GM18526 (cell line): ENCODE results near the gene CBX4.
A peak's percentile ranks its signal among the peaks of the same experiment; 100 is the strongest.

Source experiments
- POLR2A ChIP-seq: IDR thresholded peaks from 3 replicates; pipeline ENCODE4 v1.6.1; 2011; ENCODE audit not compliant: insufficient read length; ENCODE audit errors: extremely low read depth

The CBX4 gene

DNA sequence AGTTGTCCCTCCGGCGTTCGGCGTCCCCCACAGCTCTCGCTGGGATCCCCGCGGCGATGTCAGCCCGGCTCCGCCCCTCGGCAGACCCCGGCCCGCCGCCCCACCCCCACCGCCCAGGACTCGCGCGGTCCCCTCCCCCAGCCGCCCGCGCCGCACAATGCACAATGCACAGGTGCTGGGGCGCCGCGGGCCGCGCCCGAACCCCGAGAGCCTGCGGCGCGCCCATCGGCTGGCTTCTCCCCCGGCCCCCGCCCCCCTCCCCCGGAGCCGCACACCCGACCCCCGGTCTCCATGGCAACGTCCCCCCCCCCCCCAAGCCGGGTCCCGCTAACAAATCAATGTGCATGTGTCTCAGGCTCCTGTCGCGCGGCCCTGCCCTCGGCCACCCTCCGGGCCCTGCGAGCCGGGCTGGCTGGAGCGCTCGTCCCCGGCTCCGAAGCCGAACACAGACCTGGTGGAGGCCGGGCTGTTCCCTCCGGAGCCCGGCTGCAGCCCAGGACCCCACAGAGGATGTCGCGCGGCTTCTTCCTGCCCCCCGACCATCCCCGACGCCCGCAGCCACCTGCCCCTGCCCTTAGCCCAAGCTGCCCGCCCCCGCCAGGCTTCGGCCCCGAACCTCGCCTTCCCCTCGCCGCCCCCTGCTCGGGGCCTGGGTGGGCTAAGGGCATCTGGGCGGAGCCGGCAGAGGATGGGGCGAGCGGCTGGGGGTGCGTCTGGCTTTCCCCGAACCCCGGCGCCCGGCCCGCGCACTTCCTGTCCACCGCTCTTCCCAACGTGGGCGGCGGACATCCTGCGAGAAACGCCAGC is 41.5 kb downstream of the CBX4 start:
- TF ChIP-seq POLR2A, result no peak

DNA sequence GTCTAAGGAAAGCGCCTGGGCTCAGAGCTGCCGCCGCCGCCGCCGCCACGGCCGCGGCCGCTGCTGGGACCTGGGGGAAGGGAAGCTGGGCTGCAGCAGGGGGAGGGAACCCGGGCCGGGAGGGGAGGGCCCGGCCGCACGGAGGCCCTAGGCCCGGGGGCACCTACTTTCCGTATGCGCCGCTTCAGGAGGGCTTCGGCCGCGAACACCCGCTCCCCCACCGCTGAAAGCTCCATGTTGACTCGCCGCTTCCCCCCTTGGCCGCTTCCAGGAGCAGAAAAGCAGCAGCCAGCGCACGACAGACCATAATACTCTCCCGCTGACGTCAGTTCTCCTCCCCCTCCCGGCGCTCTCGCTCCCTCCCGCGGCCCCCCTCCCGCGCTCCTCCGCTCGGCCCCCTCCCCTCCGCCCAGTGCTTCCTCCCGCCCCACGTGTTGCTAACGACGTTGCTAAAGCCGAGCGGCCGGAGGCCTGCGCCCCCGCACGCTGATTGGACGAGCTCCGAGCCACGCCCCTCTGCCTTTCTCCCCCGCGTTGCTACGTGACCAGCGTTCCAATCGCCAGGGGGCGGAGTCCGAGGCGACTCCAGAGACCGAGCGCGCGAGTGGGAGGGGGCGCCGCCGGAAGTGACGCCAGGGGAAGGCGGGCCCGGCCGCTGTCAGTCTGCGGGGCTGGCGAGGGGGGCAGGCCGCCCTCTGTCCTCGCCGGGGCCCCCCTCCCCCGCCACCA is 42.3 kb downstream of the CBX4 start, which contains the start of gene CBX8:
TSS of gene CBX8 (minus strand) at position 315 of the 729 bp plus-strand sequence. CDS start at position 236, 79 bp downstream.
- TF ChIP-seq POLR2A, result peak; percentile 54

DNA sequence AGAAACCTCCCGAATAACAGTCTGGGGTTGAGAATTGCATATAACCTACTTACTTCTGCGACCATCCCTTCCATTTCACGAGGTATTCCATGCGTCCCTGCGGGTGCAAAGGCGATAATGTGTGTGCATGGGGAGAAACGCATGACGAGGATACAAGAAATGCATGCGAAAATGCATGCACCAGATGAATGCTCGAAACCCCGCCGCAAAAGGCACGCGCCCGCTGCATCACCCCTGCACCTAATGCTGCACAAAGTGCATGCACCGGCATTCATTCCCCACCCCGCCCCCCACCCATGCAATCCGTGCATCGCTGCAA is 42.8 kb downstream of the CBX4 start:
- TF ChIP-seq POLR2A, result no peak

DNA sequence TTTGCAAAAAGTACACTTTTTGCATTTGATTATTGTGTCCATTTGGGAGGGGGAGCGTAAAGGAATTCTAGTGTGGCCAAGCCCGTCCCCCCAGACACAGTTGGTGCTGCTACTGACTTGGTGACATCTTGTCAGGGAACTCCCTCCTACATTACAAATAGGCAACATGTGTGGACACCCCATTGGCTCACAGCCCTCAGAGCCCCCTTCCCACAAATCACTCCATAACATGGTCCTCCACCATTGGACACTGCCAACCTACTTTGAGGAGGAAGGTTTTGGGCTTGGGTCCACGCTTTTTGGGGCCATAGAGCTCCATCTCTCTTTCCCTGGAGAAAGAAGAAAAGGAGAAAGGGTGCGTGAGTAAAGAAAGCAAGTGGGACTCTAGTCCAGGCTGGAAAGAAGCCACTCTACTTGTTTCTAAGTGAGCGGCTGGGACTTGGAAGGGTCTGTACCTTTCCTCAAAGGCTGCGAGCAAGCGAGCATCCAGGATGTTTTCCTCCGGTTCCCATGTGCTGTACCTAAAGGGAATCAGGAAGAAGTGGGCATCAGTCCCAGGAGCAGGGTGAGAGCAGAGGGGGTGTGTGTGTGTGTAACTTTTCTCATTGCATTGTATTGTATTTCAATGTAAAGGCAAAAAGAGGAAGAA is 43.3 kb downstream of the CBX4 start:
- TF ChIP-seq POLR2A, result no peak

DNA sequence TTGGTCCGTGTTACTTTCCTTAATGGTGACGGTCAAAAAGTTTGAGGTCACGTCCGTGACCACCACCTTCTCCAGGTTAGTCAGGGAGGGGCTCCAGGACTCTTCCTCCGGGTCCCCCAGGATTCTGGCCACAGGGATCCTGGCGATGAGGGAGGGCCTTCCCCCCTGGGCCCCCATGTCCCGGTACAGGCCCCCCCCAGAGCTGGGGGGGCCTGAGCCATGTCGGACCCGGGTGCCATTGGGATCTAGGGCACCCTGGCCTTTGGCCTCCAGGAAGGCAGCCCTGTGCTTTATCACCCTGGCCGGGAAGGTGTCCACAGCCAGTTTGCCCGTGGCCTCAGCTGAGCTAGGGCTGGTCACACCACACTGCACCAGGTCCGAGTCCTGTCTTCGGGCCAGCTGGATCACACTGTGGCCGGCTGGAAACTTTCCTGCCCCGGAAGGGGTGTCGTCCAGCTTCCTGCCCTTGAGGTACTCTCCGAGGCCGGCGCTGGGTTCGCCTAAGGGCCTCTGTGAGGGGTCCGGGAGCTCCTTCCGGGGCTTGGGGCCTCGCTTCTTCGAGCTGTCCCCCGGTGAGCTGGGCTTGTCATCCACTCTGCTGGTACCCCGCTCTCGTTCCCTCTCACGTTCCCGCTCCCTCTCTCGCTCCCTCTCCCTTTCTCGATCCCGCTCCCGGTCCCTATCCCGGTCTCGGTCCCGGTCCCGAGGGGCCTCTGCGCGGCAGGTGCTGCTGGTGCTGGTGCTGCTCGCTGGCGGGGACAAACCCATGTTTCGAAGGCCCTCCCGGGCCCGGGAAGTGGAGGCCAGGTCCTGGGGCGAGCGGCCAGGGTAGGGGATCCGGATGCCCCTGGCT is 44.4 kb downstream of the CBX4 start:
- TF ChIP-seq POLR2A, result no peak

DNA sequence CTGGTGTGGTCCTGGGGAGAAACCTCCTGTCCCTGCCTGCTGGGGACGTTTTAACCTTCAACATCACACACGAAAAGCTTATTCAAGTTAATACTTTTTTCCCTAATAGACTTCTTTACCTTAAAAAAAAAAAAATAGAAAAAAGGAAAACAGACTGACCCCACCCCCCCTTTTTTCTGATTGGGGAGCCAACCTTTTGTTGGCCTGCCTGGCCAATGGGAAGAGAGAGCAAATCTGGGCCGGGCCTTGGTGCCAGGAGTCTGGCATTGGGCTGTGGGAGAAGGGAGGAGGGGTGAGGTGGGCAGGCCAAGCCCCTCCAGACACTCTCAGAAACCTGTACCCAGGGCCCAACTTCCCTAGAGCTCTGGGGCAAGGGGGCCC is 45.3 kb downstream of the CBX4 start:
- TF ChIP-seq POLR2A, result no peak

DNA sequence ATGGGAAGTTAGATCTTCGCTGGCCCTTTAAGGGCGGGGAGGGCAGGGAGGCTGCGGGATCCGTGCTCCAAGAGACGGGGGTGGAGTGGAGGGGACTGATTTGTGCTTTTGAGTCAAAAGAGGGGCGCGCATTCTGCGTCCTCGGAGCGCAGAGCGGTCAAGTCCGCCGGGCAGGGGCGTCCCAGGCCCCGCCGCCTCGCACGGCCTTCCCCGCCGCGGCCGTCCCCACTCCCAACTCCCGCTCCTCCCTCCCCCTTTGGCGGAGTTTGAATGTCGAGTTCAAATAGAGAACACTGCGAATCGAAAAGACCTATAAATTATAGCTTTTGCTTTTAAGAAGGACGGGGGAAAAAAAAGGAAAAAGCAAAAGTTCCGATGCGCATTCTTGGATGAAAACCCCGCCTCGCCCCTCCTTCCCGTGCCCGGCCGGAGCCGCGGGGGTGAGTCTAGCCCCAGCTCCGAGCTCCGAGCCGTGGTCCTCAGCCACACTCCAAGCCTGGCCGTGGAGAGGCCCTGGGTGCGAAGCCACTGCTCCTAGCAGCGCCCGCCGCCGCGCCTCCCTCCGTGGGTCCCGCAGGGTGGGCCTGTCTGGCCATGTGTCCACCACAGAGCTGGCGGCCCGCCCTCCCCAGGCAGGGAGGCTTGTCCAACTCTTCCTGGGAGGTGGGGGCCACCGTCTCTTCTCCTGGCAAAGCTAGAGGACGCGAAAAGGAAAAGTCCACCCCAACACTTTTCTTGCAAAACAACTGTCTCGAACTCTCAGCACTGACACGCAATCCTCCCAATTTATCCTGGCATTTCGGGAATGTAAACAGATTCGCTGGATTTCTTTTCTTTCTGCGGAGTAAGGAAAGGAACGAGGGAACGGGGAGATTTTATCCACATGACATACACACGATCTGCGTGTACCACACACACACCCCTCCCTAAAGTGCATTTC is 46.0 kb downstream of the CBX4 start:
- no peak for TF ChIP-seq POLR2A

DNA sequence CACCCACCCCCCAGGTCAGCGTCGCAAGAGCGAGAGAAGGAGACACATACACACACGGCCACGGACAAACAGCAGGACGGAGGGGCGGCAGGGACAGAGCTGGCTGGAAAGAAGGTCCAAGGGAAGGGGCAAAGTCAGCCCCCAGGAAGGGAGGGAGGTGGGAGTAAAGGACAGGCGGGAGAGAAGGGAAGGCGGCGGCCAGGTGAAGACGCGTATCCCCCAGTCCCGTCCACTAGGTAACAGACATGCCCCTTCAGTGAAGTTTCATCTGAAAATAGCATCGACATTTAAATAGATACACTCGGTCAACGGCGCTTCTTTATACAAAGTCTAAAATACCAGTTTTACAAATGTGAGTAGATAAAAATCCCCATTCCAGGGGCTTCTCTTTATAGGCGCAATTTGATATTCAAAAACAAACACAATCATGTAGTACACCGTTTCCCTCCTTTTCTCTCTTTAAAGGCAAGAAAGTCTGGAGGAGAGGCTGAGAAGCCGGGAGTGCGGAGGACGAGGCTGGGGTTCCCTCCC is 46.8 kb downstream of the CBX4 start:
- TF ChIP-seq POLR2A, result no peak

DNA sequence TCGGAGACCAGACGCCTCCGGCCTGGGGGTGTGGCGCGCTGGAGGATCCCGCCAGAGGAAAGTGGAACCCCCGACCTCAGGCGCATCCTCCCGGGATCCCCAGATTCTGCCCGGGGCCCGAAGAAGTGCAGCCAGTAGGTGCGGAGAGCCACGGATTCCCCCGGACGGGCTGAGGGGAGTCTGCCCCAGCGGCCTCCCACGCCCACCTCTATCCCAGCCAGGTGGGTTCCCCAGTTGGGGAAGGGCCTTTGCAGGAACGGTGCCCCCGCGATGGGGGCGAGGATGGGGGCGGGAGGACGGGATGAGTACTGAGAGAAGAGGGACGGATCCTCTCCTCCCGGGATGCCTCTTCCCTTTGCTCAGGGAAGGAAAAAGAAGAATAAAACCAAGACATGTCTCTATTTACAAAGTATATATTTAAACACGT is 47.5 kb downstream of the CBX4 start:
- TF ChIP-seq POLR2A, result no peak

DNA sequence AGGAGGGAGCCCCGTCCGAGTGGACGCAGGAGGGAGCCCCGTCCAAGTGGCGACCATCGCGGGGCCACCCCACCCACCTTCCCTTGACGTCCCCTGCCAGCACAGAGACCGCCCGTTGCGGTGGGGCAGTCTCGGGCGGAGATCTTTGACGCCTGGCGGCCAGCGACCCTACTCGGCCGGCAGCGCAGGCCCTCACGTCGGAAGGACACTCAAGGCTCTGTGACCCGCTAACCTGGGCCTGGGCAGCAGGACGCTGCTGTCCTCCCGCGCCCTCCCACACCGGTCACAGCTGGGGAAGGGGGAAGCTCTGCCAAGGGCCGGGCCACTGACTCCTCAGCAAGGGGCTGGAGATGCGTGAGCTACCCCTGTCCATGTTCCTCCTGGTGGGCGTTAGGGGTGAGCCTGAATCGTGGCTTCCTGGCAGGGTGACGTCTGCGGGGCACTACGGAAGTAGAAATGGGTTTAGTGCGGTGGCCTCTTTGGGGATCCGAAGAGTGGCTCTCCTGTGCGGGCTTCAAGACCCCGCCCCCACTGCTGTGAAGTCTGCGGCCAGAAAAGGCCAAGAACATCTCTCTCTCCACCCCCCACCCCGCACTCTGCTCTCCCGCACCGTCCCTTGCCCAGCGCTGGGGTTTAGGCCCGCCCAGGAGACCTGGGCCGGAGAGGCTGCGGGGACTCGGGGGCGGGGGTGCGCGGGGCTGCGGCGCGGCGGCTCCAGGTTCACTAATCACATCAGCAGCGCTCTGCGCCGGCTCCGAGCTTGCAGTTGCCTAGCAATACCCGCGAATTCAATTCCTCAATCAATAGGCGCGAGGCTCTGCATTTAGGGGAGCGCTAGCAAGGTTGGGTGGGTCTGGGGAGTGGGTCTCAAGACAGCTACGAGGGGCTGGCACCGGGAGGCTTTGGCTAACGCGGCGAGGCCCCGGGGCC is 48.2 kb downstream of the CBX4 start:
- no peak for TF ChIP-seq POLR2A

DNA sequence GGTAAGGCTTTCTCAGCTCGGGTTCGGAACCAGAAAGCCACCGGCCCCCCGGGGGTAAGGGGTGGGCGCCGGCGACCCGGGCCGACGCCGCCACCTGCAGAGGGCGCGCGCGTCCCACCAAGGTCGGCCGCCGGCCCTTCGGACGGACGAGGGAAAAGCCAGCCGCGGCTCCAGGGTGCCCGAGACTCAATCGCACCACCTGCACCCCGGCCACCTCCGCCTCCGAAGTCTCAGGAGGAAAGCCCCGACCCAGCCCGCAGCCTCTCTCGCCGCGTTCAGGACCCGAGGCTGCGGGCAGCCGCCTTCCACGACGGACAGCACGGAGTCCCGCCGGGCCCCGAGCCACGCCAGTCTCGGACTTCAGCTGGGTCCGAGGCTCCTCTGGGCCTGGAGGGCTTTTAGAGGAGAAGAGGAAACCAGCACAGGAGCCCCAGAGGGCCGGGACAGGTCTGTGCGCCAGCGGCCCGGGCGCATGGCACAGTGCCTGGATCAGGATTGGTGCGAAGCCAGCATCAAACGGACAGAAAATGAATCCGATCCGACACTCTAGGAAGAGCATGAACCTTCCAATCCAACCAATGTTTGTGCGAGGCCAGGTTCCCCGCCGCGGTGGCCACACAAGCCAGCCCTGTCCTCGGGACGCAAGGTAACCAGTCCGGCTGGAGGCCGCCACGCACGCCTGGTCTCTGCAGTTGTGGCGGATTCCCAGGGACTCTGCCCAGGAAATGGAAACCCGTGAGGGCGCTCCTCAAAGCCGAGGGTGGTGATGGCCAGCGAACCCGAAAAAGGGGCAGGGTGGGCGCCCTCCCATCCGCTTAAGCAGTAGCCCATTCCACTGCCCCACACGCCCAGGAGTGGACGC is 49.1 kb downstream of the CBX4 start:
- no peak for TF ChIP-seq POLR2A
